HAP-1 (cell line): Measurements from ENCODE around the gene CCNB1IP1.
"Not testable (repeated sequence)": the region's sequence is repeated elsewhere in the genome, so short reads cannot be mapped to it uniquely, and the experiment has no call there.

ENCODE experiments used
- DNase-seq, 2 experiments: peaks; one replicate each; pipeline ENCODE4 v3.0.0-alpha.2; 2016 to 2020; ENCODE audit warnings: low spot score in 2 of 2
- H3K27me3 ChIP-seq: fragments of 250-450 bp; sonication (Bioruptor Pico); 2 replicates; pipeline ENCODE4 v1.5.1; 2020; ENCODE audit warnings: low read depth, mild to moderate bottlenecking, moderate library complexity
- H3K36me3 ChIP-seq: fragments of 250-450 bp; sonication (Bioruptor Pico); replicated peaks from 2 replicates; pipeline ENCODE4 v1.5.1; 2020; ENCODE audit warnings: mild to moderate bottlenecking
- H3K4me1 ChIP-seq: fragments of 250-450 bp; sonication (Bioruptor Pico); 2 replicates; pipeline ENCODE4 v1.5.1; 2020; ENCODE audit warnings: mild to moderate bottlenecking
- H3K4me3 ChIP-seq: fragments of 250-450 bp; sonication (Bioruptor Pico); 2 replicates; pipeline ENCODE4 v1.5.1; 2020; ENCODE audit warnings: mild to moderate bottlenecking, moderate library complexity
- H3K9me3 ChIP-seq: fragments of 250-450 bp; sonication (Bioruptor Pico); 2 replicates; pipeline ENCODE4 v1.5.1; 2020; ENCODE audit warnings: mild to moderate bottlenecking, moderate library complexity
- in situ Hi-C: fragments of 300-500 bp; cut with MboI; formaldehyde crosslinking; loops from 3 replicates; pipeline ENCODE4 v1.14.3; 2020; ENCODE audit warnings: low sequenced_read_pairs, inconsistent platforms, mixed read lengths

The CCNB1IP1 gene

GRCh38 chr14:20347747-20348146, 14.7 kb upstream of the CCNB1IP1 start:
- H3K9me3 ChIP-seq = no peaks in the 10 kb centered on the region
- no peak overlapping the region for H3K4me3 ChIP-seq
- DNase-seq = no peak
- peaks cover 3% of the 10 kb centered on the region; the same call in 1 of the 2 replicates for H3K4me1 ChIP-seq
- peaks cover 70% of the 10 kb centered on the region for H3K36me3 ChIP-seq
- in situ Hi-C loops = loop anchor here (25.0 kb wide), 1 partner anchor 740 kb away; the partner anchor contains the start of gene ZNF219
- H3K27me3 ChIP-seq = no peaks in the 10 kb centered on the region

GRCh38 chr14:20346713-20347112, 13.6 kb upstream of the CCNB1IP1 start:
- Histone ChIP-seq H3K4me3 (no peak overlapping the region), H3K4me1 (peaks cover 2% of the 10 kb centered on the region), H3K27me3 (no peaks in the 10 kb centered on the region), H3K36me3 (peaks cover 61% of the 10 kb centered on the region), H3K9me3 (no peaks in the 10 kb centered on the region)
- in situ Hi-C loops = loop anchor here (25.0 kb wide), 1 partner anchor 741 kb away; the partner anchor contains the start of gene ZNF219
- no peak for DNase-seq

GRCh38 chr14:20345366-20345765, 12.3 kb upstream of the CCNB1IP1 start:
- Histone ChIP-seq H3K36me3 (peaks cover 48% of the 10 kb centered on the region), H3K27me3 (no peaks in the 10 kb centered on the region), H3K4me1 (peaks cover 6% of the 10 kb centered on the region), H3K4me3 (no peak overlapping the region), H3K9me3 (no peaks in the 10 kb centered on the region)
- DNase-seq = no peak
- in situ Hi-C loops = loop anchor here (25.0 kb wide), 1 partner anchor 742 kb away; the partner anchor contains the start of gene ZNF219

- Histone ChIP-seq H3K27me3 (no peaks in the 10 kb centered on the region), H3K4me3 (peak overlapping the region; percentile 58), H3K4me1 (peaks cover 6% of the 10 kb centered on the region), H3K9me3 (no peaks in the 10 kb centered on the region), H3K36me3 (peaks cover 34% of the 10 kb centered on the region)
- in situ Hi-C loops = loop anchor here (25.0 kb wide), 1 partner anchor 743 kb away; the partner anchor contains the start of gene ZNF219
- peak in 1 of 2 experiments; percentile 14 for DNase-seq
Measured at GRCh38 chr14:20343862-20344220, 10.8 kb upstream of the CCNB1IP1 start.

- in situ Hi-C loops = loop anchor here (25.0 kb wide), 1 partner anchor 744 kb away; the partner anchor contains the start of gene ZNF219
- peaks cover 29% of the 10 kb centered on the region for H3K36me3 ChIP-seq
- peak; percentile 98 for DNase-seq
- peak within 1 kb of the TSS; percentile 58 for H3K4me3 ChIP-seq
- no peaks in the 10 kb centered on the region for H3K27me3 ChIP-seq
- peaks cover 6% of the 10 kb centered on the region for H3K4me1 ChIP-seq
- no peaks in the 10 kb centered on the region for H3K9me3 ChIP-seq
Measured at GRCh38 chr14:20343092-20343861, 10.2 kb upstream of the CCNB1IP1 start, which contains the start of gene PARP2. TSS of gene PARP2 (plus strand) at chr14:20343635. CDS start at chr14:20343642, 7 bp downstream.

GRCh38 chr14:20341646-20342045, 8.6 kb upstream of the CCNB1IP1 start:
- in situ Hi-C loops = loop anchor here (25.0 kb wide), 1 partner anchor 746 kb away; the partner anchor contains the start of gene ZNF219
- no peak for DNase-seq
- H3K4me3 ChIP-seq = peak overlapping the region; percentile 53

GRCh38 chr14:20341032-20341431, 8.0 kb upstream of the CCNB1IP1 start:
- H3K4me3 ChIP-seq, H3K4me1 ChIP-seq, H3K9me3 ChIP-seq, DNase-seq, H3K27me3 ChIP-seq: not testable (repeated sequence)
- in situ Hi-C loops = loop anchor here (25.0 kb wide), 1 partner anchor 746 kb away; the partner anchor contains the start of gene ZNF219
- H3K36me3 ChIP-seq = peaks cover 14% of the 10 kb centered on the region

More at GRCh38 chr14:20341646-20342045, 8.6 kb upstream of the CCNB1IP1 start:
- Histone ChIP-seq H3K36me3 (peaks cover 18% of the 10 kb centered on the region), H3K9me3 (no peaks in the 10 kb centered on the region), H3K4me1 (peaks cover 6% of the 10 kb centered on the region), H3K27me3 (no peaks in the 10 kb centered on the region)

GRCh38 chr14:20334017-20334416, 938 bp upstream of the CCNB1IP1 start:
- in situ Hi-C loops = loop anchor here (10.0 to 25.0 kb wide), 2 partner anchors 271 to 753 kb away; partner anchors contain the start of gene ZNF219
- Histone ChIP-seq H3K36me3 (peaks cover 8% of the 10 kb centered on the region), H3K9me3 (no peaks in the 10 kb centered on the region), H3K4me1 (peaks cover 15% of the 10 kb centered on the region), H3K4me3 (no peak overlapping the region), H3K27me3 (no peaks in the 10 kb centered on the region)
- DNase-seq = no peak

- peaks cover 14% of the 10 kb centered on the region for H3K36me3 ChIP-seq
- DNase-seq = no peak
- H3K4me1 ChIP-seq = peaks cover 20% of the 10 kb centered on the region
- H3K4me3 ChIP-seq = peak overlapping the region; percentile 60
- no peaks in the 10 kb centered on the region for H3K9me3 ChIP-seq
- in situ Hi-C loops = loop anchor here (10.0 to 25.0 kb wide), 2 partner anchors 271 to 754 kb away; partner anchors contain the start of gene ZNF219
- H3K27me3 ChIP-seq = no peaks in the 10 kb centered on the region
Measured at GRCh38 chr14:20333494-20333841, 389 bp upstream of the CCNB1IP1 start.

- H3K4me3 ChIP-seq = peak overlapping the region; percentile 60
- peak; percentile 21 to 36 for DNase-seq
- no peaks in the 10 kb centered on the region for H3K27me3 ChIP-seq
- in situ Hi-C loops = loop anchor here (10.0 to 25.0 kb wide), 2 partner anchors 272 to 755 kb away; partner anchors contain the start of gene ZNF219
- no peaks in the 10 kb centered on the region for H3K9me3 ChIP-seq
- H3K36me3 ChIP-seq = peaks cover 22% of the 10 kb centered on the region
- H3K4me1 ChIP-seq = peaks cover 31% of the 10 kb centered on the region
Measured at GRCh38 chr14:20332431-20332787, 670 bp downstream of the CCNB1IP1 start.

GRCh38 chr14:20331053-20331613, 1.9 kb downstream of the CCNB1IP1 start:
- in situ Hi-C loops = loop anchor here (10.0 to 25.0 kb wide), 2 partner anchors 274 to 756 kb away; partner anchors contain the start of gene ZNF219
- no peaks in the 10 kb centered on the region for H3K9me3 ChIP-seq
- no peak for DNase-seq
- H3K36me3 ChIP-seq = peaks cover 35% of the 10 kb centered on the region
- no peaks in the 10 kb centered on the region for H3K27me3 ChIP-seq
- peak overlapping the region; percentile 60 for H3K4me3 ChIP-seq
- peaks cover 35% of the 10 kb centered on the region for H3K4me1 ChIP-seq

- Histone ChIP-seq H3K9me3 (no peaks in the 10 kb centered on the region), H3K36me3 (peaks cover 51% of the 10 kb centered on the region), H3K27me3 (no peaks in the 10 kb centered on the region), H3K4me3 (no peak overlapping the region), H3K4me1 (peaks cover 35% of the 10 kb centered on the region)
- in situ Hi-C loops = loop anchor here (25.0 kb wide), 1 partner anchor 758 kb away; the partner anchor contains the start of gene ZNF219
- no peak for DNase-seq
Measured at GRCh38 chr14:20329355-20329754, 3.7 kb downstream of the CCNB1IP1 start.

GRCh38 chr14:20328705-20329104, 4.4 kb downstream of the CCNB1IP1 start:
- no peak for DNase-seq
- peaks cover 33% of the 10 kb centered on the region for H3K4me1 ChIP-seq
- no peak overlapping the region for H3K4me3 ChIP-seq
- H3K9me3 ChIP-seq = no peaks in the 10 kb centered on the region
- H3K27me3 ChIP-seq = no peaks in the 10 kb centered on the region
- in situ Hi-C loops = loop anchor here (25.0 kb wide), 1 partner anchor 759 kb away; the partner anchor contains the start of gene ZNF219
- peaks cover 56% of the 10 kb centered on the region for H3K36me3 ChIP-seq
